NCI-H2171 treated with DMSO at 0.1 percent for 48 hours (cell line): Measurements from ENCODE around the gene CLUH.
"Not testable (repeated sequence)": the region's sequence is repeated elsewhere in the genome, so short reads cannot be mapped to it uniquely, and the experiment has no call there.

ENCODE experiments used
- DNase-seq: peaks from one replicate; lab custom pipeline; 2025; lab: John Stamatoyannopoulos, UW

The CLUH gene

DNA sequence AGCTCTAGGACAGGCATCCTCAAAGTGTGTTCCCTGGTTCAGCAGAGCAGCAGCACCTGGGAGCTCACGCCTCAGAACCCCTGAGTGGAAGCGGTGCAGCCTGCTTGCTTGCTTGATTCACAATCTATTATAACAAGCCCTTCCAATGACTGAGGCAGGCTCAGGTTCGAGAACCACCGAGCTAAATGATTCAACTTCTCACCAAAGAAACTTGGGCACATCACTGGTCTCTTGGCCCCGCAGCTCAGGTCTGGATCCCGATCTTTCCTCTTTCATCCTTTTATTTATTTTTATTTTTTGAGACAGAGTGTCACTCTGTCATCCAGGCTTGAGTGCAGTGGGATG, 24.5 kb downstream of the CLUH start:
- no peak for DNase-seq

DNA sequence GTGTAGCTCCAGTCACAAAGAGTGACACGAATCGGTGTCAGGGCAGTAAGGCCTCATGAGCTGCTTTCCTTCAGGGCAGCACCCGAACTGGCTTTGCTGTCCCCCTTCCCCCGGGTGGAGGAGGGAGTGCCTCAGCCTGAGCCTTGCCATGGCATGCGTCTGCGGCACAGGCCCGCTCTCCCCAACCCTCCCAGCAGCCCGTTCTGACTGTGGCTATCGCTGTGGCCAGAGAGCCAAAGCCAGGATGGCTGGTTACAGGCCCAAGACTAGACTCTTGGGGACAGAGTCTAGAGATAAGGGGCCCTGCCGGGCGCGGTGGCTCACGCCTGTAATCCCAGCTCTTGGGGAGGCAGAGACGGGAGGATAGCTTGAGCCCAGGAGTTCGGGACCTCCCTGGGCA, 25.9 kb downstream of the CLUH start:
- DNase-seq: no peak

DNA sequence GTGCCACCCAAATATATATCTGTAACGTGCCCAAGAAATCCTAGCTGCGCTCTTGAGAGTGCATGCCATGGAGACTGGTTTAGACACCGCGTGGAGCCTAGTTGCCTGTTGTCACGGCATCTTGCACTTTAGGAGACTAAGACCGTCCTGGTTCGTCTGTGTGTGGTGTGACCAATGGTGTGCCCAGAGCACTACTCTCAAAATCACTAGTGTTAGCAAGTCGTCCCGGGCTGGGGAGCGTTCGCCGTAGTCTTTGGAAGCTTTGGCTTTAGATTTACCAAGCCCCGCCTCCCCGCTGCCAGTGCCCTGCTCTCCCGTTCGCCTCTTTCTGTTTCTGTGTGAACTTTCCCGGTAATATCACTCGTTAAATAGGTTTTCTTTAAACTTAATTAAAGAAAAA, 27.0 kb downstream of the CLUH start:
- DNase-seq: no peak

DNA sequence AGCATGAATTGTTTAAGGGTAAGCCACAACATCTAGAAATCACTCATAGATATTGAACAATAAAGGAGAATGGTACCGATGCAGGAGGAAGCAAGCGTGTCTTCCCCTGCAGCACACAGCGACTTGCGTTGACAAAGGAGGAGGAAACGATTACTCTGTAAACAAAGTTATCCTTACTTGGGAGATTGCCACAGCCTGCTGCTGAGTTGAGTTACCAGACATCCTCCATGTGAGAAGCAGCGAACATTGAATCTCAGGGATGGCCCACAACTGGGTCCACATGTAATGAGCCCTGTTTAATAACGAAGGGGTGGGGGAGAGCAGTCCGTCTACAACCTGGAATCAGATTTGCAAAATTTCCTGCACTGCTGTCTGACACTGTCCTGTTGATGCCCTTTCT, 27.7 kb downstream of the CLUH start:
- no peak for DNase-seq

DNA sequence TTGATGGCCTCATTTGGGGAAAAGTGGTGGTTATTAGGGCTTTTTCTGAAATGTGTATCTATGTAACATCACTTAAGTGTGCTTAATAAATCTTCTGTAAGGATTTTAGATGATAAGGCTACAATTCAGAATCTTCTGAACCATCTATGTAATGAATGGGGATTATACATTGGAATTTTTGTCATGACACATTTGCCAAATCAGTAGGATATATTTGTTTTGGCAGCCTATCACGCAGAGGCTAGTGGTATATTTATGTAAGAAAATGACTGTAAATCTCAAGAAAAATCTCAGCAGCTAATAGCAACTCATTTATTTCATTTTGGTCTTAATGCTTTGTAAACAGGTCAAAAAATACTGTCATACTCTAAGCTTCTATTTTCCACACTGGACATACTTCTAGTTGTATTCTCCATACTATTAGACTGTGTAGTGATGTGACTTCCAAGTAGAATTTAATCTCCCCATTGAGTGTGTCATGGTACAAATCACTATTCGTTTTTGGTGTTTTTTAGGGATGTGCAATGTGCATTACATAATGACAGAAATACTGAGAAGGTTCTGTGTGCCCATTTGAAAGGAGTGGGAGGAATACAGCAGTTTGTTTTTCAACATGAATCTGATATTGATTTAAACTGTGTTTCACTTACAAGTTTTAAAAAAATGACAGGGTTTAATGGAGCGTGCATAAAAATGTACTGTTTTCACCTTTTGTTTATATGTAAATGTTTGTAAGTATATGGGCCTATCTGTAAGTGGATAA, 29.2 kb downstream of the CLUH start:
- DNase-seq: no peak

DNA sequence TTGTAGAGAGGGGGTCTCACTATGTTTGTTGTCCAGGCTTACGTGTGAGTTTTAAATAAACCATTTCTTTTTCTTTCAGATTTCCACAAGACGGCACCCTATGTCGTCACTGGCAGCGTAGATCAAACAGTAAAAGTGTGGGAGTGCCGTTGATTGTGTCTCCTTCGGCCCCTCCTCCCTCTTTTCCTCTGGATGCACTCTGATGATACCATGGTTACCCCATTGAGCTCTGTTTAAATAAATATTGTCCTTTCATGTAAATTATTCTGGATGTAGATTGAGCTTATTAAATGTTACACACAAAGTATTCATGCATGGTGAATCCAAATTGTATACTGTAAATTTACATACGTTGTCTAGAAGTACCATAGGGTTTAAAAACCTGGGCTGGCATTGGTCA, 29.9 kb downstream of the CLUH start:
- DNase-seq: no peak

DNA sequence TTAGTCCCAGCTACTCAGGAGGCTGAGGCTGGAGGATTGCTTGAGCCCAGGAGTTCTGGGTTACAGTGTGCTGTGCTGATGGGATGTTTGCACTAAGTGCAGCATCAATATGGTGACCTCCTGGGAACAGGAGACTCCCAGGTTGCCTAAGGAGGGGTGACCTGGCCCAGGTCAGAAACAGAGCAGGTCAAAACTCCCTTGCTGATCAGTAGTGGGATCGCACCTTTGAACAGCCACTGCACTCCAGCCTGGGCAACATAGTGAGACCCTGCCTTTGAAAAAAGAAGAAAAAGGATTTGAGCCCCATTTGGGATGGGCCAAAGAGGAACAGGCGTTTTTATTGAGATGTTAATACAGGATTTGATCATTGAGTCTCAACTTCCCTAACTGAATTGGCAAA, 30.6 kb downstream of the CLUH start:
- DNase-seq: no peak

DNA sequence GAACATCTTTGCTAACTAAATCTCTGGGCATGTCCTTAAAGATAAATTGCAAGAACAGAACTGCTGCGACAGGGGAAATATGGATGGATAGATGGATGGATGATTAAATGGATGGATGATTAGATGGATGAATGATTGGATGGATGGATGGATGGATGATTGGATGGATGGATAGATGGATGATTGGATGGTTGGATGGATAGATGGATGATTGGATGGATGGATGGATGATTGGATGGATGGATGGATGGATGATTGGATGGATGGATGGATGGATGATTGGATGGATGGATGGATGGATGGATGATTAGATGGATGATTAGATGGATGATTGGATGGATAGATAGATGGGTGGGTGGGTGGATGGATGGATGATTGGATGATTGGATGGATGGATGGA, 32.3 kb downstream of the CLUH start:
- not testable (repeated sequence) for DNase-seq

DNA sequence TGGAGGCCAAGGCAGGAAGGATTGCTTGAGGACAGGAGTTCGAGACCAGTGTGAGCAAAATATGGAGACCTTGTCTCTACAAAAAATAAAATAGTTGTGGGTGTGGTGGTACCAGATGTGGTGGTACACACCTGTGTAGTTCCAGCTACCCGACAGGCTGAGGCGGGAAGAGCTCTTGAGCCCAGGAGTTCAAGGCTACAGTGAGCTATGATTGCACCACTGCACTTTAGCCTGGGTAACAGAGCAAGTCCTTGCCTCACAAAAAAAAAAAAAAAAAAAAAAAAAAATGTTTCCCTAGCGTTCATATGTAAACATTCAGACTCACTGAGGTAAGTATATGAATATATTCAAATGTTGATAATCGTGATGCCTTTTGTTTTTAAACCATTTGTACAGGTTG, 39.5 kb downstream of the CLUH start:
- no peak for DNase-seq

DNA sequence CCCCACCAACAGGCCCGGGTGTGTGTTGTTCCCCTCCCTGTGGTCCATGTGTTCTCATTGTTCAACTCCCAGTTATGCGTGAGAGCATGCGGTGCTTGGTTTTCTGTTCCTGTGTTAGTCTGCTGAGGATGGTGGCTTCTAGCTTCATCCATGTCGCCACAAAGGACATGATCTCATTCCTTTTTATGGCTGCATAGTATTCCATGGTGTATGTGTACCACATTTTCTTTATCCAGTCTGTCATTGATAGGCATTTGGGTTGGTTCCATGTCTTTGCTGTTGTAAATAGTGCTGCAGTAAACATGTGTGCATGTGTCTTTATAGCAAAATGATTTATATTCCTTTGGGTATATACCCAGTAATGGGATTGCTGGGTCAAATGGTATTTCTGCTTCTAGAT, 51.2 kb downstream of the CLUH start:
- not testable (repeated sequence) for DNase-seq

DNA sequence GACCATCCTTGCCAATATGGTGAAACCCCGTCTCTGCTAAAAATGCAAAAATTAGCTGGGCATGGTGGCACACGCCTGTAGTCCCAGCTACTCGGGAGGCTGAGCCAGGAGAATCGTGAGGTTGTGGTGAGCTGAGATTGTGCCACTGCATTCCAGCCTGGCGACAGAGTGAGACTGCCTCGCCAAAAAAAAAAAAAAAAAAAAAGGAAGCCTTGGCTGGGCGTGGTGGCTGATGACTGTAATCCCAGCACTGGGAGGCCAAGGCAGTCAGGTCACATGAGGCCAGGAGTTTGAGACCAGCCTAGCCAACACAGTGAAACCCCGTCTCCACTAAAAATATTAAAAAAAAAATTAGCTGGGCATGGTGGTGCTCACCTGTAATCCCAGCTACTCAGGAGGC, 52.2 kb downstream of the CLUH start:
- not testable (repeated sequence) for DNase-seq

DNA sequence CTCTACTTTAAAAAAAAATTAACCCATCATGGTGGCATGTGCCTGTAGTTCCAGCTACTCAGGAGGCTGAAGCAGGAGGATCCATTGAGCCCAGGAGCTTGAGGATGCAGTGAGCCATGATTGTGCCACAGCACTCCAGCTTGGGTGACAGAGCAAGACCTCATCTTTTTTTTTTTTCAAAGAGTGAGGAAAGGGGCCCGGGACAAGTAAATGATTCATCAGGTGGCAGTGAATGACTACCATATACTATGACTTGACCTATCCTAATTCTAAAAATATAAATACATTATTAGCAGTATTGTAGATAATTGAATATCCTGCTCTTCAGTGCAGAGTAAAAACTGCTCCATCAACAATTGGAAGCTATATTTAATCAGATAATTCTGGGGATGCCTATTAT, 55.3 kb downstream of the CLUH start:
- DNase-seq: no peak

DNA sequence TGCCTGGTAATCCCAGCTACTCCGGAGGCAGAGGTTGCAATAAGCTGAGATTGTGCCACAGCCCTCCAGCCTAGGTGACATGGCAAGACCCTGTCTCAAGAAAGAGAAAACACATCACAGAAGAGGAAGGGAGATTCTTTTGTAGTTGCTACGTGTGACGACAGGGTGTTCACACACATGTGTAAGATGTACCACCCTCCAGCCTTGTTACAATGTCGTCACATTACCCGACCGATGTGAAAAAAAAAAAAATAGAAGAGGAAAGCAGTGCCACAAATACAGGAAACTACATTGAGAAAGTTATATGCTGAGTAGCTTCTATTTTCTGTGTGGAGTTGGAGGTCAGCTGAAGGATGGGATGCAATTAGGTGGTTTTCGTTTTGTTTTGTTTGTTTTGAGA, 56.0 kb downstream of the CLUH start:
- peak; percentile 53 for DNase-seq

DNA sequence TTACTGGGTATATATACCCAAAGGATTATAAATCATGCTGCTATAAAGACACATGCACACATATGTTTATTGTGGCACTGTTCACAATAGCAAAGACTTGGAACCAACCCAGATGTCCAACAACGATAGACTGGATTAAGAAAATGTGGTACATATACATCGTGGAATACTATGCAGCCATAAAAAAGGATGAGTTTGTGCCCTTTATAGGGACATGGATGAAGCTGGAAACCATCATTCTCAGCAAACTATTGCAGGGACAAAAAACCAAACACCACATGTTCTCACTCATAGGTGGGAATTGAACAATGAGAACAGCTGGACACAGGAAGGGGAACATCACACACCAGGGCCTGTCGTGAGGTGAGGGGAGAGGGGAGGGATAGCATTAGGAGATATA, 58.7 kb downstream of the CLUH start:
- not testable (repeated sequence) for DNase-seq

DNA sequence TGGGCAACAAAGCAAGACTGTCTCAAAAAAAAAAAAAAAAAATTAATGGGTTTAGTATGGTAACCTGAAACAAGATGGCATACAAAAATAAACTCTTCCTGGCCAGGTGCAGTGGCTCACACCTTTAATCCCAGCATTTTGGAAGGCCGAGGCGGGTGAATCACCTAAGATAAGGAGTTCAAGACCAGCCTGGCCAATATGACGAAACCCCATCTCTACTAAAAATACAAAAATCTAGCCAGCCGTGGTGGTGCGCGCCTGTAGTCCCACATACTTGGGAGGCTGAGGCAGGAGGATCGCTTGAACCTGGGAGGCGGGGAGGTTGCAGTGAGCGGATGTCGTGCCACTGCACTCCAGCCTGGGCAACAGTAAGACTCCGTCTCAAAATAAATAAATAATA, 62.4 kb downstream of the CLUH start:
- DNase-seq: no peak

DNA sequence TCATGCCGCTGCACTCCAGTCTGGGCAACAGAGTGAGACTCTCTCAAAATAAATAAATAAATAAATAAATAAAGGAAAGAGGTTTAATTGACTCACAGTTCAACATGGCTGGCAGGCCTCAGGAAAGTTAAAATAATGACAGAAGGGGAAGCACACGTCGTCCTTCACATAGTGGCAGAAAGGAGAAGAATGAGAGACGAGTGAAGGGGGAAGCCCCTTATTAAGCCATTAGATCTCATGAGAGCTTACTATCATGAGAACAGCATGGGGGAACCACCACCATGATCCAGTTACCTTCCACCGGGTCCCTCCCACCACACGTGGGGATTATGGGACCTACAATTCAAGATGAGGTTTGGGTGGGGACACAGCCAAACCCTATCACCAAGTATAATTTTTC, 63.6 kb downstream of the CLUH start:
- DNase-seq: no peak

DNA sequence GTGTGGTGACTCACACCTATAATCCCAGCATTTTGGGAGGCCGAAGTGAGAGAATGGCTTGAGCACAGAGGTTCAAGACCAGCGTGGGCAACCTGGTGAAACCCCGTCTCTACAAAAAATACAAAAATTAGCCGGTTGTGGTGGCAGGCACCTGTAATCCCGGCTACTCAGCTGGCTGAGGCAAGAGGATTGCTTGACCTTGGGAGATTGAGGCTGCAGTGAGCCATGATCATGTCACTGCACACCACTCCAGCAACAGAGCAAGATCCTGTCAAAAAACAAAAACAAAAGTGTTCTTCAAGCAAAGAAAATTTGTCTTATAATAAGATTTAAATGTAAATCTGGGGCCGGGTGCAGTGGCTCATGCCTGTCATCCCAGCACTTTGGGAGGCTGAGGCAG, 66.6 kb downstream of the CLUH start:
- no peak for DNase-seq
